A549 (cell line): Measurements from ENCODE around the gene OPCML.

ENCODE experiments used
- CEBPB ChIP-seq, 2 experiments: fragments of >200 bp in 1 of 2; sonication (Bioruptor Twin) in 1 of 2; formaldehyde crosslinking in 1 of 2; IDR thresholded peaks; 2 replicates each; pipeline ENCODE4 v1.6.1; 2012 to 2016
- CHD4 ChIP-seq: fragments of 200-600 bp; sonication (generic); IDR thresholded peaks from 2 replicates; pipeline ENCODE4 v1.6.1; 2016; ENCODE audit warnings: antibody characterized with exemption, mild to moderate bottlenecking, borderline replicate concordance
- EP300 ChIP-seq, 2 experiments: fragments of >200 bp; sonication (Bioruptor Twin); formaldehyde crosslinking; IDR thresholded peaks; 2 replicates in 1 of 2; 3 replicates in 1 of 2; pipeline ENCODE4 v1.6.1; 2016 to 2017
- FOXS1 ChIP-seq: fragments of 250-450 bp; sonication (Bioruptor Pico); IDR thresholded peaks from 2 replicates; pipeline ENCODE4 v1.5.0; 2020; ENCODE audit warnings: mild to moderate bottlenecking, moderate library complexity
- MAZ ChIP-seq: fragments of 150-350 bp; IDR thresholded peaks from 2 replicates; pipeline ENCODE4 v1.6.1; 2014; ENCODE audit warnings: antibody characterized with exemption, low read depth, low read length, borderline replicate concordance
- PHF8 ChIP-seq: fragments of 200-600 bp; sonication (generic); IDR thresholded peaks from 2 replicates; pipeline ENCODE4 v1.6.1; 2016; ENCODE audit warnings: low read depth, mild to moderate bottlenecking, antibody characterized with exemption, moderate library complexity, borderline replicate concordance
- POLR2A ChIP-seq: IDR thresholded peaks from 2 replicates; pipeline ENCODE4 v1.6.1; 2012; ENCODE audit warnings: mild to moderate bottlenecking, low read length
- RAD21 ChIP-seq, 2 experiments: fragments of >200 bp in 1 of 2; sonication (Bioruptor Twin) in 1 of 2; formaldehyde crosslinking in 1 of 2; IDR thresholded peaks in 1 of 2; conservative IDR thresholded peaks in 1 of 2; 2 replicates in 1 of 2; 3 replicates in 1 of 2; pipeline ENCODE4 v1.6.1; 2012 to 2018; ENCODE audit warnings: inconsistent platforms in 1 of 2
- RFX5 ChIP-seq: fragments of 450-650 bp; IDR thresholded peaks from 2 replicates; pipeline ENCODE4 v1.7.1; 2014; ENCODE audit warnings: antibody characterized with exemption, mild to moderate bottlenecking, moderate library complexity
- RNF2 ChIP-seq: fragments of 200-600 bp; sonication (generic); IDR thresholded peaks from 2 replicates; pipeline ENCODE4 v1.6.1; 2016; ENCODE audit warnings: low read depth, mild to moderate bottlenecking, antibody characterized with exemption, moderate library complexity, borderline replicate concordance
- SMC3 ChIP-seq: fragments of >200 bp; sonication (Bioruptor Twin); formaldehyde crosslinking; IDR thresholded peaks from 3 replicates; pipeline ENCODE4 v1.6.1; 2018; ENCODE audit warnings: inconsistent platforms
- TF ChIP-seq, protein P1 (sequence below): fragments of >200 bp; sonication (Bioruptor Twin); formaldehyde crosslinking; IDR thresholded peaks from 3 replicates; pipeline ENCODE4 v1.5.1; 2016
- TF ChIP-seq, protein P2 (sequence below): fragments of 200-600 bp; sonication (generic); IDR thresholded peaks from 2 replicates; pipeline ENCODE4 v1.6.1; 2016; ENCODE audit warnings: antibody characterized with exemption, mild to moderate bottlenecking, moderate library complexity

DNA sequence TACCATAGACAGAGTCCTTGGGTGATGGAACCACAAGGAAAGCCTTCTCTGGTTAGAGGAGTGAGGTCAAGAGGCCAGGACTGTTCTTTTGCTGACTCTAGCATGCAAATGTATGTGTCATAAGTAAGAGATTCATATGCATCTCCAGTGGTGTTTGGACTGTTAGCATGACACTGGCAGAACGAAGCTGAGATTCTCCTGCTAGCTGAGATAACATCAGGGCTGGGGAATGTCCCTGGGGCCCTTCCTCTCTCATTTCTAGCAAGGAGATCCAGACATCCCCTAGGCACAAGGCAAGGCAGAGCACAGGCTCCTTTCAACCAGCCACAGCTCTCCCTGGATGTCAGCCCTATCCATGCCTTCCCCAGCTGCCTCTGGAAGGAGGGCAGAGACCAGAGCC lies 711.3 kb downstream of the OPCML start:
- TF ChIP-seq FOXS1 (CRISPR knock-in tag) (no peak), PHF8 (no peak), RFX5 (no peak), RAD21 (conservative IDR thresholded peaks at IDR 0.05 in 1 of 2, IDR thresholded peaks at IDR 0.05 in 1 of 2) (no peak), EP300 (IDR thresholded peaks at IDR 0.05) (no peak), CEBPB (IDR thresholded peaks at IDR 0.05) (no peak), CHD4 (no peak), MAZ (no peak), RNF2 (no peak), POLR2A (no peak), SMC3 (no peak)
- TF ChIP-seq, protein P1, sequence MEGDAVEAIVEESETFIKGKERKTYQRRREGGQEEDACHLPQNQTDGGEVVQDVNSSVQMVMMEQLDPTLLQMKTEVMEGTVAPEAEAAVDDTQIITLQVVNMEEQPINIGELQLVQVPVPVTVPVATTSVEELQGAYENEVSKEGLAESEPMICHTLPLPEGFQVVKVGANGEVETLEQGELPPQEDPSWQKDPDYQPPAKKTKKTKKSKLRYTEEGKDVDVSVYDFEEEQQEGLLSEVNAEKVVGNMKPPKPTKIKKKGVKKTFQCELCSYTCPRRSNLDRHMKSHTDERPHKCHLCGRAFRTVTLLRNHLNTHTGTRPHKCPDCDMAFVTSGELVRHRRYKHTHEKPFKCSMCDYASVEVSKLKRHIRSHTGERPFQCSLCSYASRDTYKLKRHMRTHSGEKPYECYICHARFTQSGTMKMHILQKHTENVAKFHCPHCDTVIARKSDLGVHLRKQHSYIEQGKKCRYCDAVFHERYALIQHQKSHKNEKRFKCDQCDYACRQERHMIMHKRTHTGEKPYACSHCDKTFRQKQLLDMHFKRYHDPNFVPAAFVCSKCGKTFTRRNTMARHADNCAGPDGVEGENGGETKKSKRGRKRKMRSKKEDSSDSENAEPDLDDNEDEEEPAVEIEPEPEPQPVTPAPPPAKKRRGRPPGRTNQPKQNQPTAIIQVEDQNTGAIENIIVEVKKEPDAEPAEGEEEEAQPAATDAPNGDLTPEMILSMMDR: no peak
- TF ChIP-seq, protein P2, sequence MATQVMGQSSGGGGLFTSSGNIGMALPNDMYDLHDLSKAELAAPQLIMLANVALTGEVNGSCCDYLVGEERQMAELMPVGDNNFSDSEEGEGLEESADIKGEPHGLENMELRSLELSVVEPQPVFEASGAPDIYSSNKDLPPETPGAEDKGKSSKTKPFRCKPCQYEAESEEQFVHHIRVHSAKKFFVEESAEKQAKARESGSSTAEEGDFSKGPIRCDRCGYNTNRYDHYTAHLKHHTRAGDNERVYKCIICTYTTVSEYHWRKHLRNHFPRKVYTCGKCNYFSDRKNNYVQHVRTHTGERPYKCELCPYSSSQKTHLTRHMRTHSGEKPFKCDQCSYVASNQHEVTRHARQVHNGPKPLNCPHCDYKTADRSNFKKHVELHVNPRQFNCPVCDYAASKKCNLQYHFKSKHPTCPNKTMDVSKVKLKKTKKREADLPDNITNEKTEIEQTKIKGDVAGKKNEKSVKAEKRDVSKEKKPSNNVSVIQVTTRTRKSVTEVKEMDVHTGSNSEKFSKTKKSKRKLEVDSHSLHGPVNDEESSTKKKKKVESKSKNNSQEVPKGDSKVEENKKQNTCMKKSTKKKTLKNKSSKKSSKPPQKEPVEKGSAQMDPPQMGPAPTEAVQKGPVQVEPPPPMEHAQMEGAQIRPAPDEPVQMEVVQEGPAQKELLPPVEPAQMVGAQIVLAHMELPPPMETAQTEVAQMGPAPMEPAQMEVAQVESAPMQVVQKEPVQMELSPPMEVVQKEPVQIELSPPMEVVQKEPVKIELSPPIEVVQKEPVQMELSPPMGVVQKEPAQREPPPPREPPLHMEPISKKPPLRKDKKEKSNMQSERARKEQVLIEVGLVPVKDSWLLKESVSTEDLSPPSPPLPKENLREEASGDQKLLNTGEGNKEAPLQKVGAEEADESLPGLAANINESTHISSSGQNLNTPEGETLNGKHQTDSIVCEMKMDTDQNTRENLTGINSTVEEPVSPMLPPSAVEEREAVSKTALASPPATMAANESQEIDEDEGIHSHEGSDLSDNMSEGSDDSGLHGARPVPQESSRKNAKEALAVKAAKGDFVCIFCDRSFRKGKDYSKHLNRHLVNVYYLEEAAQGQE: no peak
